HepG2 (cell line): ENCODE data around the gene ANKRD37. TPM values are rescaled to one million over a fixed set of nuclear protein-coding genes. Genes with fewer than 3 reads are reported as not detected.

ENCODE experiments used
- ATAC-seq: fragments of 200-7000 bp; cut with Tn5 transposase; 3 replicates; pipeline ENCODE4 v1.9.1; 2020; ENCODE audit warnings: mild to moderate bottlenecking, moderate library complexity
- BruUV-seq: library from RNA; stranded (reverse); fragments of 400-500 nt; replicated peaks from 2 replicates; lab custom pipeline; 2021; lab: Mats Ljungman, UMichigan
- CTCF ChIA-PET: fragments of 300-600 bp; formaldehyde crosslinking; extraction: SDS; loops from one replicate; lab custom pipeline; 2021; ENCODE audit warnings: low total read pairs, inconsistent platforms, low intra/inter-chr PET ratio; lab: Yijun Ruan, JAX
- POLR2A ChIA-PET: fragments of 350-600 bp; sonication (Branson Sonifier 250); formaldehyde crosslinking; loops from one replicate; lab custom pipeline; 2020; ENCODE audit warnings: antibody characterized with exemption, inconsistent platforms; lab: Yijun Ruan, JAX
- DNase-seq: peaks from one replicate; pipeline ENCODE4 v3.0.0-alpha.2; 2015; ENCODE audit warnings: low spot score
- FAIRE-seq: peaks from 3 replicates; lab custom pipeline; 2011; peaks lifted over from hg19 to GRCh38; lab: Jason Lieb, UNC
- H2AFZ ChIP-seq: one replicate; pipeline ENCODE4 v1.6.1; 2011; ENCODE audit warnings: low read length, inconsistent platforms
- H3K27ac ChIP-seq: fragments of 300-600 bp; 3 replicates; pipeline ENCODE4 v1.8.0; 2011; ENCODE audit warnings: mixed run types, mild to moderate bottlenecking, mixed read lengths, low read length, inconsistent platforms; ENCODE audit not compliant: insufficient read depth; ENCODE audit errors: extremely low read length
- H3K27me3 ChIP-seq, 2 experiments: fragments of 200-600 bp in 1 of 2; 2 replicates in 1 of 2; 3 replicates in 1 of 2; pipeline versions ENCODE4 v1.6.0 to v1.8.0; 2011; ENCODE audit warnings: low read length in 2 of 2, mild to moderate bottlenecking in 2 of 2, moderate library complexity in 2 of 2, inconsistent platforms in 1 of 2; ENCODE audit not compliant: insufficient read depth in 2 of 2, control insufficient read depth in 1 of 2
- H3K36me3 ChIP-seq, 2 experiments: fragments of 200-600 bp in 1 of 2; replicated peaks in 1 of 2; 2 replicates in 1 of 2; 3 replicates in 1 of 2; pipeline versions ENCODE4 v1.5.1 to v1.8.0; 2011; ENCODE audit warnings: low read length in 2 of 2, inconsistent platforms in 1 of 2; ENCODE audit not compliant: insufficient read depth in 2 of 2, control insufficient read depth in 1 of 2
- H3K4me1 ChIP-seq: 2 replicates; pipeline ENCODE4 v1.5.1; 2012; ENCODE audit warnings: low read length, inconsistent platforms; ENCODE audit not compliant: insufficient read depth
- H3K4me2 ChIP-seq: 2 replicates; pipeline ENCODE4 v1.6.0; 2011; ENCODE audit warnings: low read depth, low read length, inconsistent platforms
- H3K4me3 ChIP-seq, 3 experiments: fragments of 200-600 bp in 1 of 3; sonication (generic), shearing (Covaris generic) in 1 of 3; replicated peaks in 1 of 3; 2 replicates each; pipeline ENCODE4 v1.5.1; 2011 to 2016; ENCODE audit warnings: low read length in 3 of 3, inconsistent platforms in 2 of 3, low read depth in 2 of 3, mild to moderate bottlenecking in 2 of 3, control low read depth in 1 of 3, mixed read lengths in 1 of 3; ENCODE audit not compliant: insufficient read depth in 1 of 3
- H3K79me2 ChIP-seq: one replicate; pipeline ENCODE4 v1.6.1; 2011; ENCODE audit warnings: low read length, inconsistent platforms; ENCODE audit not compliant: insufficient read depth
- H3K9ac ChIP-seq: 2 replicates; pipeline ENCODE4 v1.6.0; 2011; ENCODE audit warnings: mild to moderate bottlenecking, low read depth, low read length, inconsistent platforms; ENCODE audit not compliant: insufficient read depth
- H3K9me3 ChIP-seq: 2 replicates; pipeline ENCODE4 v1.5.1; 2012; ENCODE audit warnings: mild to moderate bottlenecking, low read length
- H4K20me1 ChIP-seq: 2 replicates; pipeline ENCODE4 v1.6.0; 2011; ENCODE audit warnings: inconsistent platforms, mild to moderate bottlenecking, low read length, moderate library complexity; ENCODE audit not compliant: insufficient read depth
- FOXO1 ChIP-seq: sonication (generic); formaldehyde crosslinking; IDR thresholded peaks from 2 replicates; pipeline ENCODE4 v1.4.0; 2020; ENCODE audit warnings: missing genetic modification reagents
- KDM1A ChIP-seq: IDR thresholded peaks from 2 replicates; pipeline ENCODE4 v1.6.1; 2016; ENCODE audit warnings: missing compliant biosample characterization
- KDM6A ChIP-seq: IDR thresholded peaks from 2 replicates; pipeline ENCODE4 v1.6.1; 2016; ENCODE audit warnings: low read depth
- POLR2AphosphoS5 ChIP-seq: IDR thresholded peaks from 2 replicates; pipeline ENCODE4 v1.6.1; 2012; ENCODE audit warnings: low read depth, low read length
- TRAFD1 ChIP-seq: sonication (generic); formaldehyde crosslinking; IDR thresholded peaks from 2 replicates; pipeline ENCODE4 v1.5.1; 2020; ENCODE audit warnings: missing genetic modification reagents, mild to moderate bottlenecking, borderline replicate concordance
- ZNF30 ChIP-seq: sonication (generic); formaldehyde crosslinking; IDR thresholded peaks from 2 replicates; pipeline ENCODE4 v1.5.0; 2020; ENCODE audit warnings: mild to moderate bottlenecking, missing genetic modification reagents
- ZNF33A ChIP-seq: sonication (generic); formaldehyde crosslinking; IDR thresholded peaks from 2 replicates; pipeline ENCODE4 v1.5.1; 2020; ENCODE audit warnings: missing genetic modification reagents, mild to moderate bottlenecking, moderate library complexity, borderline replicate concordance
- WGBS: methylation state at CpG from one replicate; pipeline ENCODE4 v1.1.6; 2017; ENCODE audit warnings: low lambda C conversion rate; 5-methylcytosine and 5-hydroxymethylcytosine counted together
- in situ Hi-C: cut with HindIII; loops from 2 replicates; pipeline ENCODE4 v1.10.0; 2017; ENCODE audit warnings: low pct_unique_long_range_greater_than_20kb; ENCODE audit not compliant: extremely low pct_ligation_motif_present
- intact Hi-C: fragments of 100-400 bp; cut with micrococcal nuclease; formaldehyde crosslinking; loops from one replicate; pipeline ENCODE4 v1.10.0; 2022; ENCODE audit not compliant: unreplicated experiment
- polyA plus RNA-seq, 8 experiments: library from polyadenylated mRNA; depleted of rRNA in 3 of 8; stranded (reverse) in 7 of 8; unstranded in 1 of 8; fragments of >200 nt; fragmentation: Illumina TruSeq in 4 of 8; extraction: Trizol in 4 of 8; gene quantifications; 2 replicates each; pipeline versions ENCODE4 v1.2.1 to v1.2.3, GENCODE V29; 2011 to 2016; ENCODE audit warnings: low read depth in 4 of 8, missing spikeins in 1 of 8, mixed read lengths in 1 of 8; ENCODE audit not compliant: insufficient read depth in 1 of 8
- total RNA-seq, 5 experiments: library from RNA; depleted of rRNA; stranded (reverse); fragments of >200 nt; fragmentation: Illumina TruSeq; extraction: Trizol; gene quantifications; 2 replicates each; pipeline ENCODE4 v1.2.3, GENCODE V29; 2016; ENCODE audit warnings: low read depth in 1 of 5
- TF ChIP-seq, protein P1 (sequence below): IDR thresholded peaks from 2 replicates; pipeline ENCODE4 v1.6.1; 2016; ENCODE audit warnings: missing compliant biosample characterization, missing genetic modification reagents, borderline replicate concordance
- TF ChIP-seq, protein P2 (sequence below): sonication (generic); formaldehyde crosslinking; conservative IDR thresholded peaks from 2 replicates; pipeline ENCODE4 v1.8.0; 2022; ENCODE audit warnings: low read depth, missing genetic modification reagents

ANKRD37 gene
- total and polyA plus RNA-seq, 2 of the 13 experiments (the other 11 are each of a cell fraction or from before 2014, with no cell fraction given) = 2.2 to 51.4 TPM

GRCh38 chr4:185358514-185358913 is 38.1 kb upstream of the ANKRD37 start:
- H3K27ac ChIP-seq = no peak overlapping the region
- no peaks in the 10 kb centered on the region for H3K79me2 ChIP-seq
- no peak overlapping the region for H3K4me2 ChIP-seq
- TF ChIP-seq POLR2AphosphoS5 = no peak
- no peak for TF ChIP-seq FOXO1 (CRISPR knock-in tag)
- TF ChIP-seq KDM6A (CRISPR knock-in tag) = no peak
- TF ChIP-seq, protein P1, sequence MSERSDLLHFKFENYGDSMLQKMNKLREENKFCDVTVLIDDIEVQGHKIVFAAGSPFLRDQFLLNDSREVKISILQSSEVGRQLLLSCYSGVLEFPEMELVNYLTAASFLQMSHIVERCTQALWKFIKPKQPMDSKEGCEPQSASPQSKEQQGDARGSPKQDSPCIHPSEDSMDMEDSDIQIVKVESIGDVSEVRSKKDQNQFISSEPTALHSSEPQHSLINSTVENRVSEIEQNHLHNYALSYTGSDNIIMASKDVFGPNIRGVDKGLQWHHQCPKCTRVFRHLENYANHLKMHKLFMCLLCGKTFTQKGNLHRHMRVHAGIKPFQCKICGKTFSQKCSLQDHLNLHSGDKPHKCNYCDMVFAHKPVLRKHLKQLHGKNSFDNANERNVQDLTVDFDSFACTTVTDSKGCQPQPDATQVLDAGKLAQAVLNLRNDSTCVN (CRISPR knock-in tag) = no peak
- TF ChIP-seq KDM1A (CRISPR knock-in tag) = no peak
- no peak for TF ChIP-seq TRAFD1 (CRISPR knock-in tag)
- no peak for TF ChIP-seq ZNF30
- TF ChIP-seq, protein P2, sequence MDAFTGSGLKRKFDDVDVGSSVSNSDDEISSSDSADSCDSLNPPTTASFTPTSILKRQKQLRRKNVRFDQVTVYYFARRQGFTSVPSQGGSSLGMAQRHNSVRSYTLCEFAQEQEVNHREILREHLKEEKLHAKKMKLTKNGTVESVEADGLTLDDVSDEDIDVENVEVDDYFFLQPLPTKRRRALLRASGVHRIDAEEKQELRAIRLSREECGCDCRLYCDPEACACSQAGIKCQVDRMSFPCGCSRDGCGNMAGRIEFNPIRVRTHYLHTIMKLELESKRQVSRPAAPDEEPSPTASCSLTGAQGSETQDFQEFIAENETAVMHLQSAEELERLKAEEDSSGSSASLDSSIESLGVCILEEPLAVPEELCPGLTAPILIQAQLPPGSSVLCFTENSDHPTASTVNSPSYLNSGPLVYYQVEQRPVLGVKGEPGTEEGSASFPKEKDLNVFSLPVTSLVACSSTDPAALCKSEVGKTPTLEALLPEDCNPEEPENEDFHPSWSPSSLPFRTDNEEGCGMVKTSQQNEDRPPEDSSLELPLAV (CRISPR knock-in tag) = no peak
- no peak for TF ChIP-seq ZNF33A (CRISPR knock-in tag)
- TF ChIP-seq, all 625 proteins: peak for 0
- Histone ChIP-seq H2AFZ (no peak overlapping the region), H3K9ac (no peak overlapping the region), H4K20me1 (no peaks in the 10 kb centered on the region), H3K36me3 (peaks cover 6 to 38% of the 10 kb centered on the region in 2 experiments; a peak in 4 of 5 replicates), H3K4me1 (peaks cover 15% of the 10 kb centered on the region), H3K4me3 (no peak overlapping the region), H3K27me3 (no peaks in the 10 kb centered on the region), H3K9me3 (no peaks in the 10 kb centered on the region)
- FAIRE-seq = no peak
- BruUV-seq = no TSS peak
- ChIA-PET CTCF (no interaction called here), POLR2A (no interaction called here)
- in situ Hi-C loops = no loop called here
- DNase-seq = no peak
- no peak for ATAC-seq
- 98% methylated on average over 4 of the region's 4 CpGs for WGBS
- intact Hi-C loops = no loop called here
